ENCODE results near the gene AAMDC. TPM values are rescaled to one million over a fixed set of nuclear protein-coding genes. Genes with fewer than 3 reads are reported as not detected.
A peak's percentile ranks its signal among the peaks of the same experiment; 100 is the strongest.
"Not testable (repeated sequence)": the region's sequence is repeated elsewhere in the genome, so short reads cannot be mapped to it uniquely, and the experiment has no call there.

The AAMDC gene
- total RNA-seq, 1 experiment from 2014 or later, result 11.7 TPM

DNA sequence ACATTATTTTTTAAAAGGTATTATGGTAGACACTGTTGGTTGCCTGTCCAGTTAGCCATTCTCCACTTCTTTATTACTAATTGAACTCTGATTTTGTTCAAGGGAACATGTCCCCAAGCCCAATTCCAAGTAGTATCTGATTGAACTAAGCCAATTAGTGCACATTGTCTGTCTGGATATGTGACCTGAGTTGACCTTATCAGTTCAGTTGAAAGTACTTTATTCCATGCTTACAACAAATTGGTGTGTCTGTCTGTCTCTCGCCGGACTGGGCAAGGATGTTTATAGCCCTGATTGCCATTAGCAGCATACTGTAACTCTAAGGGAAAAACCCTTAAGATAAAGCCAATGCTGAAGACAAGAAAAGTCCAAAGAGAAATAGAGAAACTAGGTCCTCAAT, 87.9 kb downstream of the AAMDC start:
- Mint-ChIP-seq H3K27me3 (ENCODE audit: unreplicated experiment) (no peaks in the 10 kb centered on the region), H3K4me3 (ENCODE audit: low read depth, unreplicated experiment) (no peak overlapping the region), H3K9me3 (ENCODE audit: low read depth, unreplicated experiment) (no peaks in the 10 kb centered on the region), H3K4me1 (ENCODE audit: low read depth, unreplicated experiment) (peaks cover 1% of the 10 kb centered on the region), H3K36me3 (ENCODE audit: insufficient read depth, unreplicated experiment) (no peaks in the 10 kb centered on the region), H3K27ac (ENCODE audit: unreplicated experiment) (no peak overlapping the region)
- CTCF ChIA-PET, result no interaction called here
- no TSS peak for BruUV-seq (replicated peaks)
- TF ChIP-seq, protein P1, sequence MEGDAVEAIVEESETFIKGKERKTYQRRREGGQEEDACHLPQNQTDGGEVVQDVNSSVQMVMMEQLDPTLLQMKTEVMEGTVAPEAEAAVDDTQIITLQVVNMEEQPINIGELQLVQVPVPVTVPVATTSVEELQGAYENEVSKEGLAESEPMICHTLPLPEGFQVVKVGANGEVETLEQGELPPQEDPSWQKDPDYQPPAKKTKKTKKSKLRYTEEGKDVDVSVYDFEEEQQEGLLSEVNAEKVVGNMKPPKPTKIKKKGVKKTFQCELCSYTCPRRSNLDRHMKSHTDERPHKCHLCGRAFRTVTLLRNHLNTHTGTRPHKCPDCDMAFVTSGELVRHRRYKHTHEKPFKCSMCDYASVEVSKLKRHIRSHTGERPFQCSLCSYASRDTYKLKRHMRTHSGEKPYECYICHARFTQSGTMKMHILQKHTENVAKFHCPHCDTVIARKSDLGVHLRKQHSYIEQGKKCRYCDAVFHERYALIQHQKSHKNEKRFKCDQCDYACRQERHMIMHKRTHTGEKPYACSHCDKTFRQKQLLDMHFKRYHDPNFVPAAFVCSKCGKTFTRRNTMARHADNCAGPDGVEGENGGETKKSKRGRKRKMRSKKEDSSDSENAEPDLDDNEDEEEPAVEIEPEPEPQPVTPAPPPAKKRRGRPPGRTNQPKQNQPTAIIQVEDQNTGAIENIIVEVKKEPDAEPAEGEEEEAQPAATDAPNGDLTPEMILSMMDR (IDR thresholded peaks at IDR 0.05; ENCODE audit: unreplicated experiment), result no peak
- intact Hi-C loops (cut with micrococcal nuclease; ENCODE audit: unreplicated experiment), result no loop called here
- no peak for DNase-seq

DNA sequence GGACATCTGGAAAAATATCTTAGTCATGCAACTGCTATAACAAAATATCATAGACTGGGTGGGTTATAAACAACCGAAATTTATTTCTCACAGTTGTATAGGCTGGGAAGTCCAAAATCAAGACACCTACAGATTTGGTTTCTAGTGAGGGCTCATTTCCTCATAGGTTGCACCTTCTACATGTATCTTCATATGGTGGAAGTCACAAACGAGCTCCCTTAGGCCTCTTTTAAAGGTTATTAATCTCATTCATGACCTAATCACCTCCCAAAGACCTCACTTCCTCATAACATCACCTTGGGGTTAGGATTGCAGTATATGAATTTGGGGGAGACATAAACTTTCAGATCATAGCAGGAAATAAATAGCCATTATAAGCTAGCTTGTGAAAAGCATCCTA, 88.3 kb downstream of the AAMDC start:
- H3K9me3 Mint-ChIP-seq (ENCODE audit: low read depth, unreplicated experiment), result no peaks in the 10 kb centered on the region

DNA sequence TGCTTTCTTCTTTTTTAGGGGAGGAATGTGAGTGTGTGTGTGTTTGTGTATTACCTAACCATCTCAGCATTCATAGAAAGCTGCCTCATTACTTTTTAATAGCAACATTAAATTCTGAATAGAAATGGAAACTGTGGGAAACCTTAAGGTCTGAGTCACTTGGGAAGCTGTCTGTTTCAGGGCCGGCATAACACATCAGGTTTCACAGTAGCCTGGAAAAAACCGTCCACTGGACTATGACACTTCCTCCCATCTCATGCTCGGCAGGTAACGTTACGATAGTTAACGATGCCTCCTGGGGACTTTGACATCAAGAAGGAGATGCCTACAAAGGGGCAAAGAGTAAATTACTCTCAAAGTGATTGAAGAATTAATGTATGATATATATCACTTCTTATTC, 89.9 kb downstream of the AAMDC start:
- intact Hi-C loops (cut with micrococcal nuclease; ENCODE audit: unreplicated experiment); H3K27ac Mint-ChIP-seq (ENCODE audit: unreplicated experiment); H3K9me3 Mint-ChIP-seq (ENCODE audit: low read depth, unreplicated experiment); DNase-seq; H3K36me3 Mint-ChIP-seq (ENCODE audit: insufficient read depth, unreplicated experiment); H3K27me3 Mint-ChIP-seq (ENCODE audit: unreplicated experiment); BruUV-seq (replicated peaks); CTCF ChIA-PET; H3K4me3 Mint-ChIP-seq (ENCODE audit: low read depth, unreplicated experiment): not testable (repeated sequence)
- peaks cover 19% of the 10 kb centered on the region for H3K4me1 Mint-ChIP-seq (ENCODE audit: low read depth, unreplicated experiment)

More for the DNA sequence above, 88.3 kb downstream of the AAMDC start:
- H3K27ac Mint-ChIP-seq (ENCODE audit: unreplicated experiment), result no peak overlapping the region
- no TSS peak for BruUV-seq (replicated peaks)
- H3K4me3 Mint-ChIP-seq (ENCODE audit: low read depth, unreplicated experiment), result no peak overlapping the region
- no peak for DNase-seq
- H3K36me3 Mint-ChIP-seq (ENCODE audit: insufficient read depth, unreplicated experiment), result no peaks in the 10 kb centered on the region
- CTCF ChIA-PET, result no interaction called here
- intact Hi-C loops (cut with micrococcal nuclease; ENCODE audit: unreplicated experiment), result no loop called here
- TF ChIP-seq, protein P1 (IDR thresholded peaks at IDR 0.05; ENCODE audit: unreplicated experiment), result no peak
- peaks cover 6% of the 10 kb centered on the region for H3K4me1 Mint-ChIP-seq (ENCODE audit: low read depth, unreplicated experiment)
- no peaks in the 10 kb centered on the region for H3K27me3 Mint-ChIP-seq (ENCODE audit: unreplicated experiment)

DNA sequence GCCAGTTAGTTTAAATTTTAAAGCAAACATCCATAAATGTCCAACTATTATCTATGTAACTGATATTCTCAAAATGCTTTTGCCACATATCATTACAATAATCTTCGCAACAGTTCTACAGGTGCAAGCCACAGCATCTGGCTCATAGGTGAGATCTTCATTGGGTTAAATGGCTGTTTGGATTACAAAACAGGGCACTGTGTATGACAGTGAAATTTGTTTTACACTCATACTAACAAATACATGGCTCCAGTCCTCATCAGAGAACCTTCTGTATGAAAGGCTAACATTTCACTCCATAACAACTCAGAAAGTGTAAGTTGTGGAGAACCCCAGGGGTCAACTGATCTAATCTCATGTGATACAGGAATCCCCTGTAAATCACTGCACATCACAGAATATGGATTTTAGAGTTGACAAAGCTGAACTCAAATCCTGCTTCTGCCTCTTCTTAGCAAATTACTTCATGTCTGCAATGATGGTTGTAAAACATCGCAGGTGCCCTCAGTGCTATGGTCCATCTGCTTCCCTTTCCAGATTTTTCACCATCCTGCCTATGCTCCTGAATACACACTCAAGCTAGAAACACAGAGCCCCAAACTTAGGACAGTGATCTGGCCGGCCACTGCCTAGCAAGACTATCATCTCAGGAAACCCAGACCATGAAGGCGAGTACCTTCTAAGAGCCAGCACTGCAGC, 92.8 kb downstream of the AAMDC start:
- DNase-seq; H3K27ac Mint-ChIP-seq (ENCODE audit: unreplicated experiment); BruUV-seq (replicated peaks); H3K27me3 Mint-ChIP-seq (ENCODE audit: unreplicated experiment); H3K4me3 Mint-ChIP-seq (ENCODE audit: low read depth, unreplicated experiment); intact Hi-C loops (cut with micrococcal nuclease; ENCODE audit: unreplicated experiment); H3K9me3 Mint-ChIP-seq (ENCODE audit: low read depth, unreplicated experiment); H3K36me3 Mint-ChIP-seq (ENCODE audit: insufficient read depth, unreplicated experiment): not testable (repeated sequence)
- peaks cover 19% of the 10 kb centered on the region for H3K4me1 Mint-ChIP-seq (ENCODE audit: low read depth, unreplicated experiment)
- CTCF ChIA-PET, result interaction anchor here (0.7 kb wide), 1 partner anchor 20 kb away, joined by 5 read pairs; no protein-coding TSS in a partner anchor

DNA sequence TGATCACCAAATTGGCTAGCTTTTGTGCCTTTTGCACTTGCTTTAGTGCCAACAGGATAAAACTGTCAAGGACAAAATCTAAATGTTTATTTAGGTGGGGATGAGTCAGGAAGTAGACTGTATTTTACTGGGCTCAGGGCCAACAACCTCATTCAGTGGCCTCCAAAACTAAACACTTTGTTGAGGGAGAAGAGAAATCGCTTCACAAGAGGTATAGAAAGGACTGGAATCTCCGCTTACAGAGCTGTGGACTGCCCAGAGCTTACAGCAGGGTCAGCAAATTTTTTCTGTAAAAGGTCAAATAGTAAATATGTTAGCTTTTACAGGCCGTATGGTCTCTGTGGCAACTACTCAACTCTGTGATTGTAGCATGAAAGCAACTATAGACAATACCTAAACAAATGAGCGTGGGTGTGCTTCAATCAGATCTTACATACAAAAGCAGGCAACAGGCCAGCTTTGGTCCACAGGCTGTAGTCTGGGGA, 93.4 kb downstream of the AAMDC start:
- intact Hi-C loops (cut with micrococcal nuclease; ENCODE audit: unreplicated experiment); BruUV-seq (replicated peaks); H3K4me3 Mint-ChIP-seq (ENCODE audit: low read depth, unreplicated experiment); H3K9me3 Mint-ChIP-seq (ENCODE audit: low read depth, unreplicated experiment); H3K27me3 Mint-ChIP-seq (ENCODE audit: unreplicated experiment); CTCF ChIA-PET; H3K27ac Mint-ChIP-seq (ENCODE audit: unreplicated experiment); H3K36me3 Mint-ChIP-seq (ENCODE audit: insufficient read depth, unreplicated experiment): not testable (repeated sequence)
- DNase-seq, result peak; percentile 34
- peaks cover 19% of the 10 kb centered on the region for H3K4me1 Mint-ChIP-seq (ENCODE audit: low read depth, unreplicated experiment)

DNA sequence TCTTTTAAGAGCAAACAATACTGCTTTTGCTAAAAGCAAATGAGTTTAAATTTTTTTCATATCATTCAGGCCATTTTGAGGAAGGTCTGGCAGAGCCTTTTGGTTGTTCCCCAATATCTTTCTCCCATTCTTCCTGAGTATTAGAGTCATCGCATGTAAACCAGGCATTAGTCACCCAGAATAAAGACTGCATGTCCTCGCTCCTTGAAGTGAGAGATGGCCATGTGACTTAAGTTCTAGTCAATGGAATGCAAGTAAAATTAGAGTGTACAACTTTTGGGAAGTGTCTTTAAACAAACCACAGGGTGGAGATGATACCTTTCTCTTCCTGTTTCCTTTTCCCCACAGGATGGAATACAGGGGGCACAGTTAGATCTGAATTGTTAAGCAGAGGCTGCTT, 96.8 kb downstream of the AAMDC start:
- DNase-seq; H3K27me3 Mint-ChIP-seq (ENCODE audit: unreplicated experiment); CTCF ChIA-PET; H3K4me3 Mint-ChIP-seq (ENCODE audit: low read depth, unreplicated experiment); H3K27ac Mint-ChIP-seq (ENCODE audit: unreplicated experiment); intact Hi-C loops (cut with micrococcal nuclease; ENCODE audit: unreplicated experiment); H3K9me3 Mint-ChIP-seq (ENCODE audit: low read depth, unreplicated experiment); BruUV-seq (replicated peaks); H3K36me3 Mint-ChIP-seq (ENCODE audit: insufficient read depth, unreplicated experiment): not testable (repeated sequence)
- H3K4me1 Mint-ChIP-seq (ENCODE audit: low read depth, unreplicated experiment), result peaks cover 19% of the 10 kb centered on the region

Other genes starting within 250 kb of the AAMDC start
- gene AQP11, start 231.2 kb upstream of the AAMDC start, total RNA-seq (2022), result 1.2 and 1.4 TPM in 2 replicates
- gene CLNS1A, start 183.3 kb upstream of the AAMDC start, total RNA-seq (2022), result 91.8 and 99.6 TPM in 2 replicates
- 68.5 and 76.4 TPM in 2 replicates for gene RSF1, start 422 bp upstream of the AAMDC start, total RNA-seq (2022)
- 35.4 and 43.9 TPM in 2 replicates for gene INTS4, start 173.5 kb downstream of the AAMDC start, total RNA-seq (2022)
- gene KCTD14, start 202.1 kb downstream of the AAMDC start, total RNA-seq (2022), result 13.2 and 17.6 TPM in 2 replicates
- gene THRSP, start 242.7 kb downstream of the AAMDC start, total RNA-seq (2022), result not detected in 2 replicates